ENCODE results near the gene ZNF595. TPM values are rescaled to one million over a fixed set of nuclear protein-coding genes. Genes with fewer than 3 reads are reported as not detected.

ZNF595 gene
- total RNA-seq, 2 donors from 2014 or later: 14.1 to 83.6 TPM

DNA sequence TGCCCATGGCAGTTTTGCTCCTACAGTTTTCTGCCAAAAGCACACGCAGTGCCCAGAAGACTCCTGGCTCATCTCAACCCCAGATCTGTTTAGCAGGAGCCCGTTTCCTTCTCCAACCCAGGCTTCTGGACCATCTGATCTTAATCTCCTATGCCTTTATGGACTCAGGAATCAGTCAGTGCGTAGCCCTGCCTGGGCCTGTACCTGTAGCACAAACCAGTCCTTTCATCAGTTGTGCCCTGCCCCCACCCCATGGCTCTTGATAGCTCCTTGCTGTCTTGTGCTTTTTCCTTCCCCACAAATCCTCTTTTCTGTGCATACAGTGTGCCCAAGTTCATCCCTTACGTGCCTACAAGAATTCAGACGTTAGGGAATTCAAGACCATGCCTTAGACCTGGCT lies 72.7 kb downstream of the ZNF595 start:
- DNase-seq (ENCODE audit: low spot score): no peak
- H3K36me3 ChIP-seq: peaks cover 0 to 12% of the 10 kb centered on the region in 2 donors
- TF ChIP-seq POLR2A (IDR thresholded peaks at IDR 0.05) (no peak), POLR2AphosphoS5 (IDR thresholded peaks at IDR 0.05) (no peak)
- TF ChIP-seq, protein P1, sequence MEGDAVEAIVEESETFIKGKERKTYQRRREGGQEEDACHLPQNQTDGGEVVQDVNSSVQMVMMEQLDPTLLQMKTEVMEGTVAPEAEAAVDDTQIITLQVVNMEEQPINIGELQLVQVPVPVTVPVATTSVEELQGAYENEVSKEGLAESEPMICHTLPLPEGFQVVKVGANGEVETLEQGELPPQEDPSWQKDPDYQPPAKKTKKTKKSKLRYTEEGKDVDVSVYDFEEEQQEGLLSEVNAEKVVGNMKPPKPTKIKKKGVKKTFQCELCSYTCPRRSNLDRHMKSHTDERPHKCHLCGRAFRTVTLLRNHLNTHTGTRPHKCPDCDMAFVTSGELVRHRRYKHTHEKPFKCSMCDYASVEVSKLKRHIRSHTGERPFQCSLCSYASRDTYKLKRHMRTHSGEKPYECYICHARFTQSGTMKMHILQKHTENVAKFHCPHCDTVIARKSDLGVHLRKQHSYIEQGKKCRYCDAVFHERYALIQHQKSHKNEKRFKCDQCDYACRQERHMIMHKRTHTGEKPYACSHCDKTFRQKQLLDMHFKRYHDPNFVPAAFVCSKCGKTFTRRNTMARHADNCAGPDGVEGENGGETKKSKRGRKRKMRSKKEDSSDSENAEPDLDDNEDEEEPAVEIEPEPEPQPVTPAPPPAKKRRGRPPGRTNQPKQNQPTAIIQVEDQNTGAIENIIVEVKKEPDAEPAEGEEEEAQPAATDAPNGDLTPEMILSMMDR (IDR thresholded peaks at IDR 0.05): no peak
- no peaks in the 10 kb centered on the region for H3K9me3 ChIP-seq
- peak overlapping the region; percentile 58 to 65 for H3K4me3 ChIP-seq
- intact Hi-C loops (cut with DNase I): no loop called here
- H3K4me1 ChIP-seq (replicated peaks): peaks cover 3% of the 10 kb centered on the region
- no peaks in the 10 kb centered on the region for H3K27me3 ChIP-seq (replicated peaks; ENCODE audit: insufficient read depth)
- peak overlapping the region; percentile 85 to 90 for H3K27ac ChIP-seq
- WGBS: 55% methylated on average over 5 of the region's 5 CpGs

DNA sequence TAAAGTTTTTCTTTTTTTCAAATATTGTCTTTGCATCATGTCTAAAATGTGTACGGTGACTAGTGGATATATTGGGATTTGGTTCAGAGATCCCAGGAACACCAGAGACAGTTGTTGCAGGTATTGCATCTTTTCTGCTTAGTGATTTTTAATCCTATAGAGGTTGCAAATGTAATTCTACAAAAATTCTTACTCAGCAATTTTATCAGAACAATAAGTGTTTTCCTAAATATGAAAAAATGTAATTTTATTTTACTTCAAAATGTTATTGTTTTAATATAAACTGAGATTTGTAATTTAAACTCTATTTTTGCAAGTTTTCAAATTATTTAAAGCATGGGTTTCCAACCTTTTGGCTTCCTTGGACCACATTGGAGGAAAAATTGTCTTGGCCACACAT lies 79.4 kb downstream of the ZNF595 start:
- H3K36me3 ChIP-seq: peaks cover 0 to 11% of the 10 kb centered on the region in 2 donors

More for the DNA sequence above, 79.4 kb downstream of the ZNF595 start:
- Histone ChIP-seq H3K27ac (no peak overlapping the region), H3K4me1 (replicated peaks) (no peaks in the 10 kb centered on the region), H3K27me3 (replicated peaks; ENCODE audit: insufficient read depth) (no peaks in the 10 kb centered on the region), H3K9me3 (no peaks in the 10 kb centered on the region), H3K4me3 (no peak overlapping the region)
- intact Hi-C loops (cut with DNase I): no loop called here
- TF ChIP-seq POLR2A (IDR thresholded peaks at IDR 0.05) (no peak), POLR2AphosphoS5 (IDR thresholded peaks at IDR 0.05) (no peak)
- TF ChIP-seq, protein P1 (IDR thresholded peaks at IDR 0.05): no peak
- DNase-seq (ENCODE audit: low spot score): no peak
- WGBS: 96% methylated on average over 1 of the region's 1 CpG

Other genes starting within 250 kb of the ZNF595 start
- gene ZNF718, start 71.2 kb downstream of the ZNF595 start, total RNA-seq: 10 to 100 TPM; 13.0 to 13.7 TPM

Measured in prostate gland (tissue), 2 donors.